GM19372 (cell line): ENCODE results near the gene ACTN4.

Experiments used
- ATAC-seq: cut with Tn5 transposase; IDR thresholded peaks from one replicate; pipeline ENCODE4 v1.9.1; 2021; ENCODE audit warnings: mild to moderate bottlenecking, low read depth, moderate library complexity; ENCODE audit not compliant: unreplicated experiment

ACTN4 gene

GRCh38 chr19:38692458-38693379 lies 45.3 kb downstream of the ACTN4 start:
- ATAC-seq = no peak

DNA sequence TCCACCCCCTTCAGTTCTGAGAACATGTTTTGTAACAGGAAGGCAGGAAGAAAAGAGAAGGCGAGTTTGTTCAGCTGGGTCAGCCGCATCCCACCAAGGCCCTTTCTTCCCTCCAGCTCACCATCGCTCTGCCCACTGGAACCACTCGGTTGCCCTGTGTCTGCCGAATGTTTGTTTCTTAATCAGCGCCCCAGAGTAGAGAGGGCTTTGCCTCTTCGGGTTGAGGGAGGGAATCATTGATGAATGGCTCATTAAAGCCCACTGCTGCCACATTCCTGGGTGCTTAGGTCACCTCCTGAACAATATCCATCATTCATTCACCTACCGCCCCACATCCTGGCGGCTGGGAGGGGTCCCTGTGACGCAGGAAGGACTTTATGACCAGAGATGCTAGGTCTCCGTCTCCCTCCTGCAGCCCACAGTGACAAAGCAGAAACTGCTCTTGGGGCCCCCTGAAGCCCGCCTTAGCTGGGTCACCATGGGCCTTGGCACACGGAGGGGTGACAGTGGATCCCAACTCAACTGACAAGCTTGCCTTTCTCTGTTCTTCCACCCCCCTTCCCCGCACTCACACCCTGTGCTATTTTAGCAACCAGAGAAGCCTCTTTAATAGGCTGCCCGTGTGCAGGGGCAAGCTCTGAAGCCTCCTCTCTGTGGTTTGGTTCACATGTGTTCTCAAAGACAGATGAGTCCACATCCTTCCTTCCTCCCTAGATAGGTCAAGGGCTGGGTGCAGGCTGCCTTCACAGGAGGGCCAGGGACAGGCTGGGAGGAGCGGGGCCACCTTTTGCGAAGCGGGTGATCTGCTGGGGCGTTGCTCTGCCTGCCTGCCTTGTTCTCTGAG lies 46.2 kb downstream of the ACTN4 start:
- ATAC-seq = no peak

- no peak for ATAC-seq
These were observed 47.9 kb downstream of the ACTN4 start for GRCh38 chr19:38695317-38695683.

DNA sequence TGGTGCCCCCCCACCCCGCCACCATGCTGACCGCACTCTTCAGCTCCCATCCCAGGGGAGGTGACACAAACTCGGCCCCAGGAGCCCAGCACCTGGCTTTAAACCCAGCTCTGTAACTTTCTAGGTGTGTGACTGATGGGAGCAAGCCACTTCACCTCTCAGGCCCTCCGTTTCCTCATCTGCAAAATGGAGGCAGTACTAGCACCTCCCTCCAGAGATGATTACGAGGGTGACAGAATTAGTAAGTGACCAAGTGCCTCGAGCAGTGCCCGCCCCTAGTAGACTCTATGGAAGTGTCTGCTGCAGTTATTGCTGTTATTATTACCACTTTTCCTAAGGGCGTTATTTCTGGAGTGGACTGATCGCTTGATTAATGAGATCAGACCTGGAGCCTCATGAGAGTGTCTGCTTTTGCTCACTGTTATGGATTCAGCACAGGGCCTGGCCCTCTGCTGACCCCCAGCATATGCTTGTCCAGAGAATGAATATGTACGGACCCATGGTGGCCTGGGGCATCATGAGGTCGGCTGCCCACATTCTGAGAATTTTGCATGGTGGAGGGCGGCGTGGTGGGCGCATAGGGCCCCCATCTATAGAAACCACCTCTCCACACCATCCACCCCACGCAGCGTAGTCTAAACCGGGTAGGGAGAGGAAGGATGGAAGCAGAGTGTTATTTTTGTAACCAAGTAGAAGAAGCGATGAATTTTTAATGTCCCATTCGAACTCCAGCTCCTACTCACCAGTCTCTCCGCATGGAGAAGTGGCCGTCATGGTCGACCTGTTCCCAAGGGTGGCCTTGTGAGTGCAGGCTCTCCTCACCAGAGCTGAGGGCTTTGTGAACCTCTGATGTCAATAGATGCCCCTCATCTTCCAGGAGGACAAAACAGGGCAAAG lies 48.6 kb downstream of the ACTN4 start:
- ATAC-seq = no peak

DNA sequence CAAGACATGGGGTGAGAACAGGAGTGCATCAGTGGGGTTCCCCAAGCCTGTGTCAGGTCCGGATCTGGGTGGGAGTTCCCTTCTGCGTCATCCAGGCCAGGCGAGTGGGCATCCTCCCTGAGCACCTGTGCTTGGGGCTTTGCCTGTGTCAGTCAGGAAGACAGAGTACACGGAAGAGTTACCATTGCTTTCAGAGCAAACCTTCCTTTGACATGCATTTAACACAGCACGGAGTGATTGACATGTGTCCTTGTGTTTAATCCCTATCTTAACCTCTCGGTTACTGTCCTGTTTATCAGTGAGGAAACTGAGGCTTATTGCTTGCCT lies 49.2 kb downstream of the ACTN4 start:
- ATAC-seq = no peak

DNA sequence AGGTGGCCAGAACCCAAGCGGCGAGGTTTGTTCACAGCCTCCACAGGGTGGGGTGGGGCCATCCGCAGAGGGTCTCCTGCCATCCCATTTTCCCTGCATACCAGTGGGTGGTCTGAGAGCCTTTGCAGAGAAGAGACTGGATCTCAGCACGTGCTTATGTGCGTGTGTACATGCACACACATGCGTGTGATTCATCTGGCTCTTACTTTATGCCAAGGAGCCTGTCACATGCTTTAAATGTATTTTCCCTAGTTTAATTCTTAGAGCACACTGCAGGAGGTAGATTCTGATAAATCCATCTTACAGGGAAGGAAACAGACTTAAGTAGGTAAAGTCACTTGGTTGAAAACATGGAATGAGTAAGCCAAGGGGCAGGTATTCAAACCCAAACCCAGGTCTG lies 49.7 kb downstream of the ACTN4 start:
- no peak for ATAC-seq

GRCh38 chr19:38697641-38698071 lies 50.2 kb downstream of the ACTN4 start:
- ATAC-seq = no peak

DNA sequence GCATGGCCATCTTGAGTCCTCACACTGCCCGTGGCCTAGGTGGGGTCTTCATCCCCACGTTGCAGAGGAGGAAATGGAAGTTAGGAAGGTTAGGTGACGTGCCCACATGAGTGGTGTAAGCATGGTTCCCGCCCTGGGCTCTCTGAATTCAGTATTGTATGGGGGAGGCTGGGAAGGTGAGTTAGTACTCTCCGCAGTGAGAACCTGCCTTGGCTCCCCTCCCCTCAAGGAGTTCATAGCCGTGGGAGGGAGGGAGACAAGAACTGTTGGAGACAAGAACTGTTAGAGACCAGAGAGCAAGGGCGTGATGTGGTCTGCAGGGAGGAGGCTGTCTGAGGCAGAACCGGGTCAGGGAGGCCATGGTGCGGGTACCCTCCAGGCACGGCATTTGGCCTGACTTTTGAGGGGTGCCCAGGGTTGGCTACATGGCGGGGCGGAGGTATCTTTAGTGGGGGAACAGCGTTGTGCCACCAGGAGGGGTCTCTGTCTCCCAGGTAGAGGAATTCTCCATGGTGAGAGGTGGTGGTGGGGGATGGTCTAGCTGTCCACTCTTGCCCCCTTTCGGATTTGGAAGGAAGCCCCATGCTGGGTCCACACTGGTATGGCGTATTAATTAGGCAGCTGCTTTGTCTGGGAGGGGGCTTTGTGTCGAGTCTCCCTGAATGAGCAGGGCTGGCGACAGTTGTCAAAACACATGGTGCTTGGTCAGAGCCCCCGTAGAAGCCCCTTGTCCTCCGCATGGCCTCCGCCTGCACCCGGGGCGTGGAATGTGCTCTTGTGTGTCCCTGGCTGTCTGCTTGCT lies 51.0 kb downstream of the ACTN4 start:
- ATAC-seq = no peak

- no peak for ATAC-seq
These were observed 51.5 kb downstream of the ACTN4 start for GRCh38 chr19:38699027-38699346.

GRCh38 chr19:38699647-38700349 lies 52.3 kb downstream of the ACTN4 start:
- ATAC-seq = no peak

DNA sequence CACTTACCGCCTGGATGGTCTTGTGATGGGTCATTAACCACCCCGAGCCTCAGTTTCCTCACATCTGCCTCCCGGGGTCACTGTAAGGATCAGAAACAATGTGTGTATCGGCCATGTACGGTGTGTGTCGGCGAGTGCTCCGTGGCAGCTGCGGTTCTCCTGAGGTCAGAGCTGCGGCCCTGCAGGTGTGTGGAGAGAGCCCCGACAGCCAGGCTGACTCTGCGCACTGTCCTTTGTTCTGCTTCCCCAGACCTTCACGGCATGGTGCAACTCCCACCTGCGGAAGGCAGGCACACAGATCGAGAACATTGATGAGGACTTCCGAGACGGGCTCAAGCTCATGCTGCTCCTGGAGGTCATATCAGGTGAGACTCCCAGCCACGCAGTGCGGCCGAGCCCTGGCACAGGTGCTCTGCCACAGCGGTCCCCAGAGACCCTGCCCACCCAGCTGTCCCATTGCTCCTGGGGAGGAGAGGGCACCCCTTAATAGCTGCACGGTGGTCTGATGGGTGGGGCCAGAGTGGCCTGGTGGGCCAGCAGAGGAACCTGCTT lies 53.0 kb downstream of the ACTN4 start:
- ATAC-seq = no peak

GRCh38 chr19:38700902-38701454 lies 53.5 kb downstream of the ACTN4 start:
- no peak for ATAC-seq

DNA sequence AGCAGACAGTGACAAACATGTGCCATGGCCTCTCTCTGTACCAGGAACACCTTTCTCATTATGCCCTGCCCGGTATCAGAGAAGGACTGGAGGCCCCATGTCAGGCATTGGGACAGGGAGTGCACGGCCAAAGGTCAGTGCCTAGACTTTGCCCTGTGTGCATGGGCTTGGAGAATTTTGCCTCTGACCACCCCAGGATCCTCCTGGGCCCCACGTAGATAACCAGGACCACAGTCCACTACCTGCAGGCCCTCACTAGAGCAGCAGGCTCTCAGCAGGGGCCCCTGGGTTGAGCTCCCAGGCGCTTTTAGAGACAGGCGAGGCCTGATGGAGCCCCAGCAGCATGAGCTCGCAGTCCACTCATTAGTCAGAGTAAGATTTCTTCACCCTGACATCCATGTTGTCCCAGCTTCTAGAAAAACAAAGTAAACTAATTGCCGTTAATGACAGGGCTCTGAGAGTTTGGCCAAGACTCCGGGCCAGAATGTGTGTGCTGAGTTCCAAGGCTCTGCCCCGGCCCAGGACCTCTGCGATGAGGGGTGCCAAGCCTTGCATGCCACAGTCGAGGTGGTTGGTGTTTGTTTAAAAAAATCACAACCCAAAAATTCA lies 54.1 kb downstream of the ACTN4 start:
- ATAC-seq = no peak

DNA sequence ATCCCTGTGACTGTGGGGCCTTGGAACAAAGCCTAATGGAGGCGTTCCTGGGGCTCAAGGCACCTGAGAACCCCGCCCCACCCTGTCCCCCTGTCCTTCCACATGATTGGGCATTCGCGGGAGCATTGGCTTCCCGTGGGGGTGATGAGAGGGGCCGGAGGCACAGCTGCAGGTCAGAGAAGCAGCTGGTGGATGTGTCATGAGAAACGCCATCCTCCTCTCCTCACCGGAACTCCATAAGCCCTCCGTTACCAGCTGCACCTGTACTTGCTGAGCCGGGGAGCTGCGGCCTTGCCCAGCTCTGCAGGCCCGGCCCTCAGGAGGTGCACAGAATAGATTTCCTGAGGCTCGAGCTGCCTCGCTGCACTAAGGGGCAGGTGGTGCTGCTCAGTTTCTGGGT lies 54.8 kb downstream of the ACTN4 start:
- no peak for ATAC-seq

- ATAC-seq = no peak
These were observed 56.1 kb downstream of the ACTN4 start for GRCh38 chr19:38703509-38703908.

- no peak for ATAC-seq
These were observed 57.1 kb downstream of the ACTN4 start for GRCh38 chr19:38704488-38705026.

DNA sequence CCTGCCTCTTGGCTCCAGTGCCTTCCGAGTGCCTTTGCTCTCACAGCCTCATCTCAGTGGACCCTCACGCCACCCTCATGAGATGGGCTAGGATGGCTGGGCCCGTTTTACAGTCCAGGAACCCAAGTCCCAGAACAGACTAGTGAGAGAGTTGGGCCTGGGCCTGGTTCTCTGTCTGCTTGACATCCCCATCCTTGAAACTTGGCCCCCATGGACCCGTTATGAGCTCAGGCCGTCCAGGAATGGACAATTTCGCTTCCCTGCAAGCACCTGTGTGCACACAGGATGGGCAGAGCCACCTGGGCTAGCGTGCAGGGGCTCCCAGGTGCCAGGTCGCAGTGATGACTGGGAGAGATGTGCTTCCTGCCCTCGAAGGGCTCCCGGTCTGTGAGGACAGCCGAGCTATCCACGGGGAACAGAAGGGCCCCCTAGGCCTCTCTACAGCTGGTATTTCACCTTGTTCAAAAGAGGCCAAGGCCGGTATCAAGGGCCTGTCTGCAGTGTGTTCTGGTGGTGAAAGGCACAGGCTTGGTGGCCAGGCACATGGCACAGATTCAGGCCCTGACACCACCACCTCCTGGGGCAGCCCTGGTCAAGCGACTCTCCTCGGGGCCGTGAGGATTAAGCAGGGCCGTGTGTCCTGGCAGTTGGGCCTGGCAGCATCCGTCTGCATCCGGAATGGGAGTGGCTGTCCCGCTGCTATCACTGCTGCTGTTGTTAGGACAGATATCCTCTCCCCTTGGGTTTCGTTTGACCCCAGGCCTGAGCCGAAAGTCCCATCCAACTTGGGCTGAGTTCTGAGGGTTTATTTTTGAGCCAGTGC lies 58.0 kb downstream of the ACTN4 start:
- ATAC-seq = no peak
